Measurements from ENCODE around the gene M6PR.

DNA sequence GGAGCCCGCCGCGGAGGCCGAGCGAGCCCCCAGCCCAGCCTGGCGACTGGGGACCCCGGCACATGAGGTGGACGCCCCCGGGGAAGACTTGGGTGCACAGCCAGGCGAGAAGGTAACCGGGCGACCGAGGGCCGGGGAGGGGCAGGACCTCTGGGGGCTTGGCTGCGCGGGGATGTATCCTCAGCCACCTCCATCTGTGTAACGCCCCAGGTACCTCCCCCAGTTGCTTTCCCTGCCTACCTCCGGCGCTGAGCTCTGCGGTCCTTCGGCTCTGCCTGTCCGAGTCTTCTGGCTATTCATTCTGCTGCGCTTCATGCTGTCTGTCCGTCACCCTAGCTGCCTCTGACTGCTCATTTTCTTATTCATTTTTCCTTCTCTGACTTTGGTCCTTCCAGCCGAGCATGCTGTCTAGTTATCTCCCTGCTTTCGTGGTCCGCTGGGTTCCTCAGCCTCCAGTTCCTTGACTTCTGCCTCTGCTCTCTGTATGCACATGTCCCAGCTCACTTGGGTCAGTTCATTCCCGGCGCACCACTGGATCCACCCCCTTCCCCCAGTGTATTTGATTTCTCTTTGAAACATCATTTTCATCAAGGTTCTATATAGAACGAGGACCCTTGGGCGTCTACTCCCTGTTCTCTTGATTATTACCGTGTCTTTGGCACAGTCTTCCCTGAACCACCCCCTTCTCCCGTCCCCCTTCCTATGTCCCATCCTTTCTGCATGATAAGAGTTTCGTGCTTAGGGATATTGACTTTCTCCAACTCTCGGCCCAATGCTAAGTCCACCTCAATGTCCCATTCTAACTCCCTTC is 34.5 kb downstream of the M6PR start:
- TF ChIP-seq ZNF274 (IDR thresholded peaks at IDR 0.05; ENCODE audit: low read depth, low read length) (no peak), YY1 (IDR thresholded peaks at IDR 0.05; ENCODE audit: insufficient read depth, insufficient read length) (no peak), SUZ12 (IDR thresholded peaks at IDR 0.05; ENCODE audit: extremely low read depth, insufficient read depth, insufficient read length) (no peak)

Data from NT2/D1 (cell line).